Iris pigment epithelial cell (primary cell): ENCODE measurements around the gene IRAG1.

ENCODE experiments used
- DNase-seq: peaks from one replicate; pipeline ENCODE4 v3.0.0-alpha.2; 2011; ENCODE audit warnings: low read depth

The IRAG1 gene

GRCh38 chr11:10693509-10694081 is at the start of gene IRAG1:
Gene IRAG1 (minus strand): TSS chr11:10693755. CDS start chr11:10693602, 153 bp downstream.
- peak; percentile 67 for DNase-seq

- DNase-seq = peak; percentile 85
These were observed 49.1 kb upstream of the IRAG1 start for GRCh38 chr11:10742460-10743208.

- peak; percentile 97 for DNase-seq
These were observed 42.2 kb upstream of the IRAG1 start for GRCh38 chr11:10735481-10736475.

GRCh38 chr11:10731064-10731680 is 37.6 kb upstream of the IRAG1 start:
- no peak for DNase-seq

GRCh38 chr11:10730151-10730550 is 36.6 kb upstream of the IRAG1 start:
- no peak for DNase-seq

GRCh38 chr11:10728789-10729472 is 35.4 kb upstream of the IRAG1 start:
- peak; percentile 44 for DNase-seq

- no peak for DNase-seq
These were observed 34.6 kb upstream of the IRAG1 start for GRCh38 chr11:10728154-10728553.

- DNase-seq = peak; percentile 39
These were observed 33.7 kb upstream of the IRAG1 start for GRCh38 chr11:10727146-10727851.

- no peak for DNase-seq
These were observed 32.3 kb upstream of the IRAG1 start for GRCh38 chr11:10725907-10726253.

GRCh38 chr11:10725114-10725906 is 31.8 kb upstream of the IRAG1 start:
- DNase-seq = peak; percentile 93

GRCh38 chr11:10722307-10722706 is 28.8 kb upstream of the IRAG1 start:
- no peak for DNase-seq

GRCh38 chr11:10720881-10721376 is 27.4 kb upstream of the IRAG1 start:
- DNase-seq = no peak

- no peak for DNase-seq
These were observed 26.1 kb upstream of the IRAG1 start for GRCh38 chr11:10719616-10720015.

- no peak for DNase-seq
These were observed 23.1 kb upstream of the IRAG1 start for GRCh38 chr11:10716543-10717259.

- peak; percentile 69 for DNase-seq
These were observed 22.6 kb upstream of the IRAG1 start for GRCh38 chr11:10716122-10716521.

GRCh38 chr11:10715571-10715970 is 22.0 kb upstream of the IRAG1 start:
- no peak for DNase-seq

- DNase-seq = peak; percentile 31
These were observed 15.9 kb upstream of the IRAG1 start for GRCh38 chr11:10709299-10710086.

GRCh38 chr11:10708131-10708530 is 14.6 kb upstream of the IRAG1 start:
- no peak for DNase-seq
